Neutrophil (primary cell): Measurements from ENCODE around the gene RTKN2.

Experiments used
- H3K27ac ChIP-seq: fragments of 200-600 bp; sonication (generic); 2 replicates; pipeline ENCODE4 v1.5.1; 2016; ENCODE audit warnings: mild to moderate bottlenecking, moderate library complexity
- H3K27me3 ChIP-seq: fragments of 200-600 bp; sonication (generic); 2 replicates; pipeline ENCODE4 v1.6.0; 2016; ENCODE audit warnings: mild to moderate bottlenecking
- H3K36me3 ChIP-seq: fragments of 200-600 bp; sonication (generic); 2 replicates; pipeline ENCODE4 v1.5.1; 2017
- H3K4me1 ChIP-seq, 2 experiments: fragments of 200-600 bp in 1 of 2; sonication (generic) in 1 of 2; 1 replicate in 1 of 2; 2 replicates in 1 of 2; pipeline versions ENCODE4 v1.5.1 to v1.6.1; 2013 to 2016; ENCODE audit warnings: low read depth in 1 of 2, low read length in 1 of 2, mild to moderate bottlenecking in 1 of 2, moderate library complexity in 1 of 2; ENCODE audit not compliant: control insufficient read depth in 1 of 2, insufficient read depth in 1 of 2
- H3K4me3 ChIP-seq, 2 experiments: fragments of 200-600 bp in 1 of 2; sonication (generic) in 1 of 2; 1 replicate in 1 of 2; 2 replicates in 1 of 2; pipeline ENCODE4 v1.5.1; 2013 to 2016; ENCODE audit warnings: low read depth in 1 of 2, low read length in 1 of 2, mild to moderate bottlenecking in 1 of 2, moderate library complexity in 1 of 2
- H3K9me3 ChIP-seq: fragments of 200-600 bp; sonication (generic); 2 replicates; pipeline ENCODE4 v1.5.1; 2016
- TF ChIP-seq, protein P1 (sequence below): fragments of 200-600 bp; sonication (generic); IDR thresholded peaks from 2 replicates; pipeline ENCODE4 v1.5.1; 2016; ENCODE audit warnings: antibody characterized with exemption

RTKN2 gene

DNA sequence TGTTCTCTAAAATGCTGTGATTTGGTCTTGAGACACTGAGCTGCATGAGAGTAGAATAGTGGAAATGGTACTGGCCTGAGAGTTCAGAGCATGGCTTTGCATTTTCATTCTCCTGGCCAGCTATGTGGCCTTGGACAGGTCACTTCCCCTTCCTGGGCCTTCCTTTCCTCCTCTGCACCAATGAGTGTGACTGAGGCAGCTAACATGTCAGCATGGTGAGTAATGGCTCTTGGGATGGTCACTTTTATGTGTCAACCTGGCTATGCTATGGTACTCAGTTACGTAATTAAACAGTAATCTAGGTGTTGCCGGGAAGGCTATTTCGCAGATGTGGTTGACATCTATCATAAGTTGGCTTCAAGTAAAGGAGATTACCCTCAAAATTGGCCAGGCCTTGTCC is 109.3 kb downstream of the RTKN2 start:
- Histone ChIP-seq H3K4me3 (no peak overlapping the region), H3K27ac (no peak overlapping the region), H3K4me1 (no peaks in the 10 kb centered on the region), H3K27me3 (no peaks in the 10 kb centered on the region), H3K36me3 (no peaks in the 10 kb centered on the region), H3K9me3 (no peaks in the 10 kb centered on the region)
- TF ChIP-seq, protein P1, sequence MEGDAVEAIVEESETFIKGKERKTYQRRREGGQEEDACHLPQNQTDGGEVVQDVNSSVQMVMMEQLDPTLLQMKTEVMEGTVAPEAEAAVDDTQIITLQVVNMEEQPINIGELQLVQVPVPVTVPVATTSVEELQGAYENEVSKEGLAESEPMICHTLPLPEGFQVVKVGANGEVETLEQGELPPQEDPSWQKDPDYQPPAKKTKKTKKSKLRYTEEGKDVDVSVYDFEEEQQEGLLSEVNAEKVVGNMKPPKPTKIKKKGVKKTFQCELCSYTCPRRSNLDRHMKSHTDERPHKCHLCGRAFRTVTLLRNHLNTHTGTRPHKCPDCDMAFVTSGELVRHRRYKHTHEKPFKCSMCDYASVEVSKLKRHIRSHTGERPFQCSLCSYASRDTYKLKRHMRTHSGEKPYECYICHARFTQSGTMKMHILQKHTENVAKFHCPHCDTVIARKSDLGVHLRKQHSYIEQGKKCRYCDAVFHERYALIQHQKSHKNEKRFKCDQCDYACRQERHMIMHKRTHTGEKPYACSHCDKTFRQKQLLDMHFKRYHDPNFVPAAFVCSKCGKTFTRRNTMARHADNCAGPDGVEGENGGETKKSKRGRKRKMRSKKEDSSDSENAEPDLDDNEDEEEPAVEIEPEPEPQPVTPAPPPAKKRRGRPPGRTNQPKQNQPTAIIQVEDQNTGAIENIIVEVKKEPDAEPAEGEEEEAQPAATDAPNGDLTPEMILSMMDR = no peak

DNA sequence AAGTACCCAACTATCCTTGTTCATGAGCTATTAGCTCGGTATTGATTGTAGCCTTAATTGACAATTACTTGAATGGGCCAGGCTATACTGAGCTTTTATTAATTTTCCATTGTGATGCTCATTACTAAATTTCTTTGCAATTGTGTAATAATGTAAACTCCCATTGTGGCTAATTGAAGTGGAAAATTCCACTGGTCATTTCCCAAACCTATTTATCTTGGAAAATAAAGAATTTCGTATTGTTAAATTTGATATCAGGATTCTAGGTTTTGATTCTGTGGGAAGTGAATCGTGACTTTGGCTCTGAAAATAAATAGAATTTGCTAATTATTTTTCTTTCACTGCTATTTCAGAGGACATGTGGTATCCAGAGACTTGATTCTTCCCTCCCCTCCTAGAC is 111.0 kb downstream of the RTKN2 start:
- TF ChIP-seq, protein P1 = no peak
- Histone ChIP-seq H3K27ac (no peak overlapping the region), H3K4me3 (no peak overlapping the region), H3K4me1 (no peaks in the 10 kb centered on the region), H3K9me3 (no peaks in the 10 kb centered on the region), H3K36me3 (no peaks in the 10 kb centered on the region), H3K27me3 (no peaks in the 10 kb centered on the region)

DNA sequence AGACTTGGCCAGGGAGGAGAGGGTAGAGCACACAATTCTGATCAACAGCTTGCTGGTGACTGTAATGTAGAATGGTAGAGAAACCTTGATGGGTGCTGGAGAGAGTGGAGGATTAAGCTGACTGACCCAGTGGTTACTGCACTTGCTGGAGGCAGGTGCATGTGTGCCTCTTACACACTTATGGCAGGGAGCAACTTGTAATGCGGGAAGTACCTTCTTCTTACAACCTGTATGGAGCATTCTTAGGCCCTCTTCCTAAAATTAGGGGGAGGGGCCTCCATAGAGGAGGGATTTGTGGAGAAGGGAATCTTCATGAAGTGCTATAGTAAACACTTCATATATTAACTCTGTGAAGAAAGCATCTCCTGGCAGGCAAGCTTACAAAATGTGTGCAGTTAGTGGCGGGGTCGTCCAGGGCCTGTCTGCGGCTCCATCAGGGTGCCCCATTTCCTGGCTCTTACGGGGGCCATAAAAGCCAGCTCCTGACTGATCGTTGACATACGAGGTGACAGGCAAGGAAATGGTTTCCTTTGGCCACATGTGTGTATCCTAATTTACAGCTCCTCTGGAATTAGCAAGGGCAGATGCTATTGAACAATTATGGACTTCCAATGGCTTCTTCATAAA is 113.5 kb downstream of the RTKN2 start:
- no peak overlapping the region for H3K27ac ChIP-seq
- TF ChIP-seq, protein P1 = no peak
- H3K9me3 ChIP-seq = no peaks in the 10 kb centered on the region

GRCh38 chr10:62154231-62154630 is 114.4 kb downstream of the RTKN2 start:
- H3K9me3 ChIP-seq = no peaks in the 10 kb centered on the region
- H3K4me1 ChIP-seq = no peaks in the 10 kb centered on the region
- TF ChIP-seq, protein P1 = no peak
- H3K36me3 ChIP-seq = no peaks in the 10 kb centered on the region
- no peak overlapping the region for H3K27ac ChIP-seq
- no peak overlapping the region for H3K4me3 ChIP-seq
- no peaks in the 10 kb centered on the region for H3K27me3 ChIP-seq

More for the DNA sequence above, 113.5 kb downstream of the RTKN2 start:
- Histone ChIP-seq H3K4me1 (no peaks in the 10 kb centered on the region), H3K4me3 (no peak overlapping the region), H3K27me3 (no peaks in the 10 kb centered on the region), H3K36me3 (no peaks in the 10 kb centered on the region)

- TF ChIP-seq, protein P1 = no peak
- H3K27me3 ChIP-seq = no peaks in the 10 kb centered on the region
- no peak overlapping the region for H3K4me3 ChIP-seq
- no peaks in the 10 kb centered on the region for H3K36me3 ChIP-seq
- no peaks in the 10 kb centered on the region for H3K9me3 ChIP-seq
- no peaks in the 10 kb centered on the region for H3K4me1 ChIP-seq
- H3K27ac ChIP-seq = no peak overlapping the region
Observed at GRCh38 chr10:62153191-62153590, 115.5 kb downstream of the RTKN2 start.
